ENCODE results near the gene ASCL1. TPM values are rescaled to one million over a fixed set of nuclear protein-coding genes. Genes with fewer than 3 reads are reported as not detected.

The ASCL1 gene
- polyA plus RNA-seq, 2 donors = 0.02 TPM; not detected in 1

Other genes starting within 250 kb of the ASCL1 start
- gene PAH, start 40.4 kb upstream of the ASCL1 start, polyA plus RNA-seq = under 1 TPM in 1 of 2 donors, not detected in 1; 0.11 TPM

Data from esophagus (tissue), 2 donors.